Activated CD4-positive, CD25-positive, alpha-beta regulatory T cell treated with anti-CD3 and anti-CD28 coated beads, Interleukin-2, amount 50 U/mL, for 24 hours (primary cell): ENCODE results near the gene SRSF6.
"Not testable (repeated sequence)": the region's sequence is repeated elsewhere in the genome, so short reads cannot be mapped to it uniquely, and the experiment has no call there.

Experiments
- ATAC-seq, 2 donors: fragments of 150-1000 bp; cut with Tn5 transposase; one replicate each; pipeline ENCODE4 v1.10.0; 2021; ENCODE audit warnings: mild to moderate bottlenecking in 1 of 2, moderate library complexity in 1 of 2

SRSF6 gene

GRCh38 chr20:43450841-43451799 lies 6.6 kb upstream of the SRSF6 start:
- ATAC-seq, result no peak

- no peak for ATAC-seq
Measured at GRCh38 chr20:43452404-43453126, 5.1 kb upstream of the SRSF6 start.

DNA sequence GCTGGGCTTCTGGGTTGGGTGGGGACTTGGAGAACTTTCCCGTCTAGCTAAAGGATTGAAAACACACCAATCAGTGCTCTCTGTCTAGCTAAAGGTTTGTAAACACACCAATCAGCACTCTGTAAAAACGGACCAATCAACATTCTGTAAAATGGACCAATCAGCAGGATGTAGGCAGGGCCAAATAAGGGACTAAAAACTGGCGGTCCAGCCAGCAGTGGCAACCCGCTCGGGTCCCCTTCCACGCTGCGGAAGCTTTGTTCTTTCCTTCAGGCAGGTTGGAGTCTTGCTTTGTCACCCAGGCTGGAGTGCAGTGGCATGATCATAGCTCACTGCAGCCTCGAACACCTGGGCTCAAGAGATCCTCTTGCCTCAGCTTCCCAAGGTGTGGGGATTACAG lies 1.4 kb upstream of the SRSF6 start:
- ATAC-seq, result not testable (repeated sequence)

DNA sequence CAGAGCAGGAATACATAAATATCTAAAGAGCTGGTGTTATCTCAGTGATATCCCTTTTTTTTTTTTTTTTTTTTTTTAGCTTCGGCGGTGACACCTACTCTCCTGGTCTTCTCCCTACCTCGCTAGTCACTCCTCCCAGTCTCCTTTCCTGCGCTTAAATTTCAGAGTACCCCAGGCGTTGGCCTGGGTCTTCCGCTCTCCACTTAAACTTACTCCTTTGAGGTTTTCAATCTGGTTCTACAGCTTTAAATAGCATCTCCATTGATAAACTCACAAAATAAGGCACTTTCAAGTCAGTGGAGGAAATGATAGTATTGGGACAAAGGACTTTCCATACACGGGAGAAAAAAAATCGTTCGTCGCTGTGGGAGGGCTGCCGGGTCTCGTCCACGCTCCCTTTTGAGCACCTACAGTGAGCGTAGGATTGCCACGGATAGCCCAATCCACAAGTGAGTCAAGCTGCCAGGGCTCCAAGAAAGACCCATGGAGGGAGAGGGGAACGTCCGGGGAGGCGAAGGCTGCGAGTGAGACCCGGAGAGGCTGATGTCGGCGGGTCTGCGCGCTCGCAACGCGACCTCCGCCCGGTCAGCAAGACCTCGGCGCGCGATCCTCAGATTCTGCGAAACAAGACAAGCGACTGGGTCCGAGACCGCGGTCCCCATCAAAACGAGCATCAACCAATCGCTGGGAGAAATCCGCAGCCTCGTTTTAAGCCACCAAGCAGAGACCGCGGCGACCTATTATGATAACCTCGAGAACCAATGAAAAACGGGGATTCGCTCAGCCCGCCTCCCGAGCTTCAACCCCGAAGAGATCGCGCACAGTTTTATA lies 672 bp upstream of the SRSF6 start:
- peak; percentile 83 to 85 for ATAC-seq

DNA sequence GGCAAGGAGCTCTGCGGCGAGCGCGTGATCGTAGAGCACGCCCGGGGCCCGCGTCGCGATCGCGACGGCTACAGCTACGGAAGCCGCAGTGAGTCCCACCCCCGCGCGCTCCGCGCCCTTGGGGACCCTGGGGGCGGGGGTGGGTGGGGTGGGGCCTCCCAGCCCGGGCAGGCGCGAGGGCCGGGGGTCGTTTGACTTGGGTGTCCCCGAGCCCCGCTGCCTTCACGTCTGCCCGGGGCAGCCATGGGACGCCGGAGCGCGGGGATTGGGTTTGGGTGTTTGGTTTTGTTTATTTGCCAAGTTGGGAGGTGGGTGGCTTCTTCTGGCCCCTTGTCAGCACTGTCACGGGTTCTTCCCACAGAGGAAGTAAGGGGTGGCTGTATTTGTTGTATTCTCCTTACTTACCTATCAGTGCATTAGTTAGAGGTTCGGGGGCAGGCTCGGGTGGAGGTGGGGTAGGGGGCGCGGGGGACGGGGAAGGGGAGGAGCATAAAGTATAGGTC lies 777 bp downstream of the SRSF6 start:
- no peak for ATAC-seq

- ATAC-seq, result no peak
Measured at GRCh38 chr20:43459022-43459942, 1.6 kb downstream of the SRSF6 start.

DNA sequence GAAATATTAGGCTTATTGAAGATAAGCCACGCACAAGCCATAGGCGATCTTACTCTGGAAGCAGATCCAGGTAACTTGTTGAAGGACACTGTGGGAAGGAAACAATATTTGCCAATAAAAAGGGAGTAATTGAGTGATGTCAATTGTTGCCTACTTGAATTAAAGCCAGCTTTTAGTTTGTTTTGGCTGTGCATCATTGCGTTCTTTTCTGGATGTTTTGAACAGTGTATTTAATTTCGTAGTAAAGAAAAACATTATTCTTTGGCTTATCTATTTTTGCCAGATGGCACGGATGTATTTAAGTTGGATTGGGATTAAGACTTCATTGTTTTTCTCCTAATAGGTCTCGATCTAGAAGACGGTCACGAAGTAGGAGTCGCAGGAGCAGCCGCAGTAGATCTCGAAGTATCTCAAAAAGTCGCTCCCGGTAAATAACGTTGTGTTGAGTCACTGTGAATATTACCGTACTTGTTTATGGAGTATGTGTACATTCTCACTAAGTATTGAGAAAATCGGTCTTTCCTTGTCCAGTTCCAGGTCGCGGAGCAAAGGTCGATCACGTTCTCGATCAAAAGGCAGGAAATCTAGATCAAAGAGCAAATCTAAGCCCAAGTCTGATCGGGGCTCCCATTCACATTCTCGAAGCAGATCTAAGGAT lies 2.6 kb downstream of the SRSF6 start:
- ATAC-seq, result no peak

DNA sequence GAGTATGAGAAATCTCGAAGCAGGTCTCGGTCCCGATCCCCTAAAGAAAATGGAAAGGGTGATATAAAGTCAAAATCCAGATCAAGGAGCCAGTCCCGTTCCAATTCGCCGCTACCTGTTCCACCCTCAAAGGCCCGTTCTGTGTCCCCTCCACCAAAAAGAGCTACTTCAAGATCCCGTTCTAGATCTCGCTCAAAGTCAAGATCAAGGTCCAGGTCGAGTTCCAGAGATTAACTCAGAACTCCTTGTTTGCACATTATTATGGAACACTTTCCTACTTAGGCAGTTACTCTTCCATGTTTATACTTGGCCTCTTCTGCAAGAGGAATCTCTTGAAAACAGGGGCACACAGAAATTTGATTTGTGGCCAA lies 3.1 kb downstream of the SRSF6 start:
- ATAC-seq, result no peak

DNA sequence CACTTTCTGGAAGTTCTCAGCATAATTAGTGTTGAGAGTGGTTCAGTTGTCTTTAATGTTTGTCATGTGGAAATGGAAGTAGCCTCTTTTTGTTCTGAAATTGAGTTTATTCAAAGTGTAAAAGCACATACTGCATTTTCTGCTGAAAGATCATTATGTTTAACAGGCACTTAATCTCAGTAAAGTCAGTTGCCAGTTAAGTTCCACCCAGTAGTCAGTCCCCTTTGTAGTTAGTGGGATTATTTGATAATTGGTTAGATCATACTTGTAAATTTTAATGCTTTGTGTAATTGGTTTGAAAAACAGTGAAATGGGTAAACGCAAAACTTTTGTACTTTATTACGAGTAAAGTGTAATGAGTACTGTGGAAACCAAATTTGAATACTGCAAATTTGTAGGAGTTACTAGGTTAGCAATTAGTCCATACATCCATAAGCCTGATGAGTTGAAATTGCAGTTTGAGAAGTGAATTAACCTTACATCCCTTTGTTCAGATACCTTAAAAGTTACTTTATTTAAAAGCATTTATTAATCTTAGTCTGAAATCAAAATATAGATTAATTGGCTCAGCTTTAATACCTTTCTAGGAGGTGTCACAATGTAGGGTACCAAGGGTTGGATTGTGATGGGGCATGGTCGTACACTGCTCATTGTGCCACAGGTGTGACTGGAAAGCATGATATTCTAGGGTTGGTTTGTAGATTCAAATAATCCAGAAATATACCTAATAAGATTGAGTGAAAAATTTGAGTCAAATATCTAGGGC lies 4.4 kb downstream of the SRSF6 start:
- no peak for ATAC-seq

GRCh38 chr20:43462660-43463526 lies 5.2 kb downstream of the SRSF6 start:
- ATAC-seq, result no peak

DNA sequence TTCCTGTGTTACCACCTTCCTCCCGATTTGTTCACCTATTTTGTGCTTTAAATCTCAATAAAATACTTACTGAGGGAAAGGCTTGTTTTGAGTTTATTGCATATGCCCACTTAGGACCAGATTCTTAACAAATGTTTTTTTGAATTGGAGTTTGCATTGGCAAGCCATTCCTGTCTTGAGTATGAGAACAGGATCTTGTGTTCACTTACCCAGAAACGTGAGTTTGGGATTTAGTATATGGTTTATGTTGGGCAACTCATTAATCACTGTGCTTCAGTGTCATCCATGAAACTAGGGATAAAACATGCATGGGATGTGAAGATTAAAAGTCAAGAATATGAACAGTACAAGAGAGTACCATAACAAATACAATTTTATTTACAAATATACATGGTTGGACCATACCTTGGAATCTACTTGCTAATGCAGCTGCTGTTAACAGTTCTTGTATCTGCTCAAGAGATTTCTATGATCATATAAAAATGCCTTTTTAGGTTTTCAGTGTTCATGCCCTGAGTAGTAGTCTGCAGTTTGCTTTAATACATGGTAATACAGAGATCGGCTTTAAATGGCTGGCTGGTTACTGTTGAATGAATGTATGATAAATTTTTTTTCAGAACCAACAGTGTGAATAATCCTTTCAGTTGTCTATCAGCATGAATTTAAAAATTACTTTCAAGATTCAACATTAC lies 6.0 kb downstream of the SRSF6 start:
- no peak for ATAC-seq

DNA sequence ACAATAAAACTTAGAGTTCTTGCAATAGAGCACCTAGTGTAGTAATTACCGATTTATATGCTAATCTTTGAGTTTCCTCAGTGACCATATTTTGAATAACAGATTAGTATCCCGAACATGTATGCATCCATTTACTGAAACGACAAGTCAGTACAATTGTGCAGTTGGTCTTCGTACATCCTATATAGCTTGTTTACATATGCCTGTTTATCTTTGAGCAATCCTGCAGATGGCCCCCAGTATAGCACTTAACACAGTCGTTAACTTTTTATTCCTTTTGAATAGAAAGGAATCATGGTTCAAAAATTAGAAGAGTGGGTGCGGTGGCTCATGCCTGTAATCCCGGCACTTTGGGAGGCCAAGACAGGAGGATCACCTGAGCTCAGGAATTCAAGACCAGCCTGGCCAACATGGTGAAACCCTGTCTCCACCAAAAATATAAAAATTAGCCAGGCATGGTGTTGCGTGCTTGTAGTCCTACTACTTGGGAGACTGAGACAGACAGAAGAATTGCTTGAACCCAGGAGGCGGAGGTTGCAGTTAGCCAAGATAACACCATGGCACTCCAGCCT lies 6.6 kb downstream of the SRSF6 start:
- ATAC-seq, result no peak

- ATAC-seq, result no peak
Measured at GRCh38 chr20:43465625-43465943, 7.9 kb downstream of the SRSF6 start.

DNA sequence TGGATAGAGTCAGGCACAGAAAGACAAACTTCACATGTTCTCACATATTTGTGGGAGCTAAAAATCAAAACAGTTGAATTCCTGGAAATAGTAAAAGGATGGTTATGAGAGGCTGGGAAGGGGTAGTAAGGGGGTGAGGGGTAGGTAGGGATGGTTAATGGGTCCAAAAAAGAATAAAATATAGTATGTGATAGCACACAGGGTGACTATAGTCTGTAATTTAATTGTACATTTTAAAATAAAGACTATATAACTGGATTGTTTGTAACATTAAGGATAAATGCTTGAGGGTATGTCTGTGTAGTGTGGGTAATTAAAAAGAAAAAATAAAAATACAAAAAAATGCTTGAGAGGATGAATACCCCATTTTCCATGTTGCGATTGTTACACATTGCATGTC lies 9.9 kb downstream of the SRSF6 start:
- no peak for ATAC-seq

DNA sequence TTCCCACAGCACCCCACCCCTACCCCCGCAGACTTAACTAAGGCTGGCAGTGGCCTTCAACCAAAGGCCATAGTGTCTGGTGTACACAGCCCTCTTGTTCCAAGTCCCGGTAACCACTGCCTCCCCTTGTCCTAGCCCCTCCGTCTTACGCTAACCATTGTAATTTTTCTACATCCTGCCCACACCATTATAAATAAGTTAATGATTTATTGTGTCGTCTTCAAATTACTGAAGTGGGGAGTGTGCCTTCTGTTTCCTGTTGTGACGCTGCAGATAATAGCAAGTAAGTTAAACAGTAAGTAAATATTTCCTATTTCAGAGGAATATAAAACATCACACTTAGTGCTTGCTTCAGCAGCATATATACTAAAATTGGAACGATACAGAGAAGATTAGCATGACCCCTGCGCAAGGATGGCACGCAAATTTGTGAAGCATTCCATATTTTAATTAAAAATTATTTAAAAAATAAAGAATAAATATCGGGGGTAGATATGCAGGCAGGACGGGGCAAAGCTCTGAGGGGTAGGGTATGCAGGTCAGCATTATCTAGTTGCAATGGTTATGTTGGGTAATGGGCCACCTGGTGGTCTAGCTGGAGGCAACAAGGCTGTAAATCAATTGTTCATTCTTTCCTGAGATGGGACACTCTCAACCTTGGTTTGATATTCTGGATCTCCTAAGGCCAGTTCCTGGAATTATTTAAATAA lies 15.1 kb downstream of the SRSF6 start:
- ATAC-seq, result no peak

DNA sequence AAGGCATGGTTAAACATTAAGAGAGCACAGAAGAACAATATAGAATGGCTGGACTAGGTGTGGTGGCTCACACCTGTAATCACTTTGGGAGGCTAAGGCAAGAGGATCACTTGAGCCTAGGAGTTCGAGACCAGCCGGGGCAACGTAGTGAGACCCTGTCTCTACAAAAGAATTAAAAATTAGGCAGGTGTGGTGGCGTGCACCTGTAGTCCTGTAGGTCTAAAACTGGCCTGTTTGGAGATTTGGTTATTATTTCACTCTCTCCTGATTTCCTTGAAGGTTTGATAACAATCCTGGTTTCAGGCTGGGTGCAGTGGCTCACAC lies 15.6 kb downstream of the SRSF6 start:
- no peak for ATAC-seq

- no peak for ATAC-seq
Measured at GRCh38 chr20:43477193-43477592, 19.5 kb downstream of the SRSF6 start.

- no peak for ATAC-seq
Measured at GRCh38 chr20:43477619-43478018, 19.9 kb downstream of the SRSF6 start.
